ENCODE results near the gene EDEM2.

EDEM2 gene

DNA sequence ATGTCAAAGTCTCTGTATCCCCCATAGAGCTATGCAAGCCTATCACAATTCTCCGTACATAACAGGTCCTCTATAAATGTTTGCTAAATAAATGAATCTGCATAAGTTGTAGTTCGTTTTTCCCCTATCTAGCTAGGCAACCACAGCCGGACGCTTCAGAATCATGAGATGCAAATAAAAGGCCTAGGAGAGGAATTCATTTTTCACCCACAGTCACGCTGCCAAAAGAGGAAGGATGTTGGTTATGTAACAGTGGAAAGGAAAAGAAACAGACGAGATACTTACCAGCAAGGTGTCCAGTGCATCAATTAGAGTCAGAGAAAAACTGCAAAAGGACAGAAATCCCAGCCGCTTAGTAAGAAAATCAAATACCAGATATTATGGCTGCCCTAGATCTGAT is 2.4 kb downstream of the EDEM2 start:
- no peaks in the 10 kb centered on the region for H3K9me3 ChIP-seq
- TF ChIP-seq, protein P1, sequence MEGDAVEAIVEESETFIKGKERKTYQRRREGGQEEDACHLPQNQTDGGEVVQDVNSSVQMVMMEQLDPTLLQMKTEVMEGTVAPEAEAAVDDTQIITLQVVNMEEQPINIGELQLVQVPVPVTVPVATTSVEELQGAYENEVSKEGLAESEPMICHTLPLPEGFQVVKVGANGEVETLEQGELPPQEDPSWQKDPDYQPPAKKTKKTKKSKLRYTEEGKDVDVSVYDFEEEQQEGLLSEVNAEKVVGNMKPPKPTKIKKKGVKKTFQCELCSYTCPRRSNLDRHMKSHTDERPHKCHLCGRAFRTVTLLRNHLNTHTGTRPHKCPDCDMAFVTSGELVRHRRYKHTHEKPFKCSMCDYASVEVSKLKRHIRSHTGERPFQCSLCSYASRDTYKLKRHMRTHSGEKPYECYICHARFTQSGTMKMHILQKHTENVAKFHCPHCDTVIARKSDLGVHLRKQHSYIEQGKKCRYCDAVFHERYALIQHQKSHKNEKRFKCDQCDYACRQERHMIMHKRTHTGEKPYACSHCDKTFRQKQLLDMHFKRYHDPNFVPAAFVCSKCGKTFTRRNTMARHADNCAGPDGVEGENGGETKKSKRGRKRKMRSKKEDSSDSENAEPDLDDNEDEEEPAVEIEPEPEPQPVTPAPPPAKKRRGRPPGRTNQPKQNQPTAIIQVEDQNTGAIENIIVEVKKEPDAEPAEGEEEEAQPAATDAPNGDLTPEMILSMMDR (IDR thresholded peaks at IDR 0.05; ENCODE audit: low read depth, low read length): no peak
- DNase-seq: no peak
- no peaks in the 10 kb centered on the region for H3K27me3 ChIP-seq
- no peaks in the 10 kb centered on the region for H3K36me3 ChIP-seq
- H3K4me3 ChIP-seq (ENCODE audit: low read depth, low read length): no peak overlapping the region
- H3K4me1 ChIP-seq: peaks cover 2% of the 10 kb centered on the region

DNA sequence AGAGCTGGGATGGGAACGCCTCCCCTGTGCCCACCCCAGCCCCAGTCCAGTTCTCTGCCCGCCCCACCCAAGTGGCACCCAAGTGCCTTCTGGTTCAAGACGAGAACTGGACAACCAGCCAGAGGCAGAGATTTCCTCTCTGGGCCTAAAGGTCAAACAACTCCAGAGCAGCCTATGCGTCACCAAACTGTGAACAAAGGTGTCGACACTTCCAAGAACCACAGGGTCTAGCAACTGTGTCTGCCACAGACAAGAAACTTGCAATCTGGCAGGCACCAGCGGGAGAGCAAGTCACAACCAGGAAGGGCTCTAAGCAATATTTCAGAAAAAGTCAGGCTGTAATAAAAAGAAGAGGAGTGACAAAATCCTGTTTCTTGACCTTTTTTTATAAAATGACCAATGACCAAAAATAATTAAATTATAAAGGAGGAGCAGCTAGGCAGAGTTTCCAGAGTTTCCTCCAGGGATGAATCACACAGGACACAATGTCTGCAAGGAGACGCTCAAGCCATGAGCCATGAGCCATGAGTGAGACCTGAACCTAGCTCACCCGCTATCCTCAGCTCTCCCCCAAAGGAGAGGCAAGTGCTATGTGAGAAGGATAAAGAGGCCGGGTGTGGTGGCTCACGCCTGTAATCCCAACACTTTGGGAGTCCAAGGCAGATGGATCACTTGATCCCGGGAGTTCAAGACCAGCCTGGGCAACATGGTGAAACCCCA is 11.1 kb downstream of the EDEM2 start:
- Histone ChIP-seq H3K27me3 (no peaks in the 10 kb centered on the region), H3K9me3 (no peaks in the 10 kb centered on the region), H3K4me1 (no peaks in the 10 kb centered on the region; the same call in 1 of the 2 replicates), H3K4me3 (ENCODE audit: low read depth, low read length) (no peak overlapping the region), H3K36me3 (no peaks in the 10 kb centered on the region; the same call in 1 of the 2 replicates)
- TF ChIP-seq, protein P1 (IDR thresholded peaks at IDR 0.05; ENCODE audit: low read depth, low read length): no peak
- DNase-seq: no peak

DNA sequence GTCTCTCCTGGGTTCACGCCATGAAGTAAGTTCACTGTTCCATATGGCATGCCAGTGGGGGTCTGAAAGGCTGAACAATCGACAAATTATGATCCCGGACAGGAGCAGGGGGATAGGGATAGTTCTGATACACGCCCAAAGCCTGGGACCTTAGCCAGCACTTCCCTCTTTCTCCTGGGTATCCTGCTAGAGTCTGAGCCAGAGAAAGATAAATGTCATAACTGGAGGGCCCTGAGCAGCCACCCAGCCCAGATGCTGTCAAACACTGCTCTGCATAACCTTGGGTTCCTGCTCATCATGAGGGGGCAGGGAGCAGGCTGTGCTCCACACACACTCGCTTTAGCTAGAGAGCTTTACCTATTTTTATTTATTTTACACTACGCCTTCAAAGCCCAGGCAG is 12.3 kb downstream of the EDEM2 start:
- no peak for DNase-seq
- Histone ChIP-seq H3K27me3 (no peaks in the 10 kb centered on the region), H3K4me1 (no peaks in the 10 kb centered on the region; the same call in 1 of the 2 replicates), H3K36me3 (no peaks in the 10 kb centered on the region; the same call in 1 of the 2 replicates), H3K4me3 (ENCODE audit: low read depth, low read length) (no peak overlapping the region), H3K9me3 (no peaks in the 10 kb centered on the region)
- TF ChIP-seq, protein P1 (IDR thresholded peaks at IDR 0.05; ENCODE audit: low read depth, low read length): no peak

DNA sequence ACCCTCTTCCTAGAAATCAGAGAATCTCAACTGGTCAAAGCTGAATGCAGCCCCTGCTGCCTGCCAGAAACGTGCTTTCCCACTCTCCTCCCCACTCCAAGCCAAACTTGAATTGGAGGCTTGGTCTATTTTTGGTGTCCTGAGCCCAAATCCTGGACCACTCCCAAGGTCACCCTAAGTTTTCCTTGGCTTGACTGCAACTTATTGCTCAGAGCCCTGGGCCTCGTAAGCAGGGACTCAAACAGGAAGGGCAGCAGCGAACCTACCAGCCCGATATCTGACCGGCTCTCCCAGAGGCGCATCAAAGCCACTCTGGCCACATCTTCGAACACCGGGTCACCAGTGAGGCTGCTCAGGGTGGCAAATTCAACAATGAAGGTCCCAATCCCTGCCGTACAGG is 12.7 kb downstream of the EDEM2 start:
- H3K4me1 ChIP-seq: no peaks in the 10 kb centered on the region; the same call in 1 of the 2 replicates
- DNase-seq: no peak
- H3K4me3 ChIP-seq (ENCODE audit: low read depth, low read length): no peak overlapping the region
- TF ChIP-seq, protein P1 (IDR thresholded peaks at IDR 0.05; ENCODE audit: low read depth, low read length): no peak
- no peaks in the 10 kb centered on the region for H3K27me3 ChIP-seq
- no peaks in the 10 kb centered on the region; the same call in 1 of the 2 replicates for H3K36me3 ChIP-seq
- H3K9me3 ChIP-seq: no peaks in the 10 kb centered on the region

DNA sequence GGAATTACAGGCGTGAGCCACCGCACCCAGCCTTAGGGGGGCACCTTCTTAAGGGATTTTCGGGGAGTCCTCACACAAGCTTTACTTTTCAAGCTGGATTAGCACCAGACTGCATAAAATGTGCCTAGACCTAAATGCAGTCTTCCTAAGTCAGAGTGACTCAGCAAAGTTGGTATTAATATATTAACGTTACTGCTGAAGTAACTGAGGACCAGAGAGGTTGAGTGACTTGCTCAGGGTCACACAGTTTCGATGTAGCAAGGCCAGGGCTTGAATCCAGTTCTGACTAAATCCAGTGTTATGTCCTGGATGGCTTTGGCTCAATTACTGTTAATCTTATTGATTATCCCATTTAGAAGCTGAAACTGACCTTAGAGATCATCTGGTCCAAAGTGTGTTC is 13.4 kb downstream of the EDEM2 start:
- Histone ChIP-seq H3K9me3 (no peaks in the 10 kb centered on the region), H3K4me1 (no peaks in the 10 kb centered on the region; the same call in 1 of the 2 replicates), H3K27me3 (no peaks in the 10 kb centered on the region), H3K4me3 (ENCODE audit: low read depth, low read length) (no peak overlapping the region), H3K36me3 (no peaks in the 10 kb centered on the region; the same call in 1 of the 2 replicates)
- DNase-seq: no peak
- TF ChIP-seq, protein P1 (IDR thresholded peaks at IDR 0.05; ENCODE audit: low read depth, low read length): no peak

DNA sequence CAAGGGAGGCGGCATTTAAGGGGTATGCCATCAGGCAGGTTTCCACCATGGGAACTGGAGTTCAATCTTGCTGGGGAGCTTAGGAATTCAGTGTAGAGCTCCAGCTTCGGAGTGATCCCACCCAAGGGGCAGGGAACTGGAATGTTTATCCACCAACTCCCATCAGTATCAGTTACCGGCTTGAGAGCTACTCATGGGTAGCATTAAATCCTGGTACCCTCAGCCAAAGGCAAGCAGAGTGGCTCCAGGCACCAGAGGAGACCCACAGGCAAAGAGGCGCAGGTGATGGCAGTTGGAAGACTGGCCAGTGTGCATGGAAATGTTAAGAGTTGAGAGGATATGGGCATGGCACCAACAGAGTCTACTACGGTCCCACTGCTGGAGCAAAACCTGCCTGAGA is 14.1 kb downstream of the EDEM2 start:
- DNase-seq: no peak
- Histone ChIP-seq H3K4me3 (ENCODE audit: low read depth, low read length) (no peak overlapping the region), H3K36me3 (no peaks in the 10 kb centered on the region; the same call in 1 of the 2 replicates), H3K4me1 (no peaks in the 10 kb centered on the region; the same call in 1 of the 2 replicates), H3K9me3 (no peaks in the 10 kb centered on the region), H3K27me3 (no peaks in the 10 kb centered on the region)
- TF ChIP-seq, protein P1 (IDR thresholded peaks at IDR 0.05; ENCODE audit: low read depth, low read length): no peak
